Activated CD8-positive, alpha-beta memory T cell treated with anti-CD3 and anti-CD28 coated beads, Interleukin-2, amount 50 U/mL, for 24 hours (primary cell): ENCODE data around the gene EME2.

ENCODE experiments used
- DNase-seq: peaks from one replicate; pipeline ENCODE4 v3.0.0-alpha.2; 2020; ENCODE audit errors: extremely low read depth

The EME2 gene

GRCh38 chr16:1778200-1779179, 5.9 kb downstream of the EME2 start:
- DNase-seq: no peak

- DNase-seq: no peak
Observed at GRCh38 chr16:1779234-1779701, 6.7 kb downstream of the EME2 start.

- DNase-seq: no peak
Observed at GRCh38 chr16:1779741-1780676, 7.4 kb downstream of the EME2 start.

- no peak for DNase-seq
Observed at GRCh38 chr16:1780677-1781072, 8.1 kb downstream of the EME2 start.

GRCh38 chr16:1781254-1781653, 8.6 kb downstream of the EME2 start:
- no peak for DNase-seq

GRCh38 chr16:1781758-1782407, 9.3 kb downstream of the EME2 start:
- no peak for DNase-seq

GRCh38 chr16:1782408-1783264, 10.0 kb downstream of the EME2 start, which contains the start of the genes NUBP2 and SPSB3:
Gene NUBP2 (plus strand): TSS chr16:1782960. CDS start chr16:1783021, 61 bp downstream.
Gene SPSB3 (minus strand): TSS chr16:1782571. CDS start chr16:1781483, 1,088 bp downstream.
- DNase-seq: peak; percentile 95

- no peak for DNase-seq
Observed at GRCh38 chr16:1784977-1785845, 12.6 kb downstream of the EME2 start.

GRCh38 chr16:1785846-1786170, 13.2 kb downstream of the EME2 start:
- no peak for DNase-seq

- DNase-seq: no peak
Observed at GRCh38 chr16:1786242-1787055, 13.8 kb downstream of the EME2 start.

GRCh38 chr16:1787056-1787321, 14.4 kb downstream of the EME2 start:
- no peak for DNase-seq

GRCh38 chr16:1787322-1788094, 14.9 kb downstream of the EME2 start:
- no peak for DNase-seq

- DNase-seq: no peak
Observed at GRCh38 chr16:1788095-1788707, 15.6 kb downstream of the EME2 start.

- DNase-seq: no peak
Observed at GRCh38 chr16:1788708-1789100, 16.1 kb downstream of the EME2 start.

- DNase-seq: no peak
Observed at GRCh38 chr16:1789643-1790045, 17.0 kb downstream of the EME2 start.

- no peak for DNase-seq
Observed at GRCh38 chr16:1790261-1790610, 17.6 kb downstream of the EME2 start.

GRCh38 chr16:1790611-1791255, 18.1 kb downstream of the EME2 start:
- no peak for DNase-seq
